ENCODE results near the gene PIH1D1.

DNA sequence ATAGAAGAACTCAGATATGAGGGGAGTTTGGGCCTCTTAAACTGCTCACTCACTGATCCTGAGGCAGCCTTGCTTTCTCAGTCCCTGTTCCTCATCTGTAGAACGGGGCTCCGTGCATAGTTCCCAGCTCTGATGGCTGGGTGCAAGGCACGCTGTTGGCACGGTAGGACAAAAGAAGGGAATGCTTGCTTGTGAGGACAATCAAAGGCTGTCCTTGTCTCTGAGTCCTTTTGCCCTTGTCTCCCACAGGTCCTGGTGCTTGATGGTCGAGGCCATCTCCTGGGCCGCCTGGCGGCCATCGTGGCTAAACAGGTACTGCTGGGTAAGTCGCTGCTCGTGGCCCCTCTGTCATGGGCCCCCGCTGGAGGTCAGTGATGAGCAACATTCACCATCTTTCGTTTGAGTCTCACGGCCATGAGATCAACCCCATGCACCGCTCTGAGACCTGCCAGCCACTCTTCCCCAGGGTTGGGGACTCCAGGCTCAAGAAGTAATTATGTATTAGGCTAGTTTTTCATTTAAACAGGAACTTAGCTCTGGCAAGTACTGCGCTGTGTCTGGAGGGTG lies 38.1 kb upstream of the PIH1D1 start:
- peak; percentile 54 for TF ChIP-seq POLR2A (IDR thresholded peaks at IDR 0.05; ENCODE audit: low read depth, low read length)
- TF ChIP-seq, protein P1, sequence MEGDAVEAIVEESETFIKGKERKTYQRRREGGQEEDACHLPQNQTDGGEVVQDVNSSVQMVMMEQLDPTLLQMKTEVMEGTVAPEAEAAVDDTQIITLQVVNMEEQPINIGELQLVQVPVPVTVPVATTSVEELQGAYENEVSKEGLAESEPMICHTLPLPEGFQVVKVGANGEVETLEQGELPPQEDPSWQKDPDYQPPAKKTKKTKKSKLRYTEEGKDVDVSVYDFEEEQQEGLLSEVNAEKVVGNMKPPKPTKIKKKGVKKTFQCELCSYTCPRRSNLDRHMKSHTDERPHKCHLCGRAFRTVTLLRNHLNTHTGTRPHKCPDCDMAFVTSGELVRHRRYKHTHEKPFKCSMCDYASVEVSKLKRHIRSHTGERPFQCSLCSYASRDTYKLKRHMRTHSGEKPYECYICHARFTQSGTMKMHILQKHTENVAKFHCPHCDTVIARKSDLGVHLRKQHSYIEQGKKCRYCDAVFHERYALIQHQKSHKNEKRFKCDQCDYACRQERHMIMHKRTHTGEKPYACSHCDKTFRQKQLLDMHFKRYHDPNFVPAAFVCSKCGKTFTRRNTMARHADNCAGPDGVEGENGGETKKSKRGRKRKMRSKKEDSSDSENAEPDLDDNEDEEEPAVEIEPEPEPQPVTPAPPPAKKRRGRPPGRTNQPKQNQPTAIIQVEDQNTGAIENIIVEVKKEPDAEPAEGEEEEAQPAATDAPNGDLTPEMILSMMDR (IDR thresholded peaks at IDR 0.05; ENCODE audit: extremely low read depth in 1 of 2, insufficient read depth in 1 of 2, low read depth in 1 of 2, low read length in 2 of 2): no peak

Measured in endothelial cell of umbilical vein (primary cell).